GDM1 (cell line): ENCODE results near the gene ACOT8.
"Not testable (repeated sequence)": the region's sequence is repeated elsewhere in the genome, so short reads cannot be mapped to it uniquely, and the experiment has no call there.

ENCODE experiments used
- DNase-seq: peaks from one replicate; lab custom pipeline; 2025; lab: John Stamatoyannopoulos, UW

Gene ACOT8

GRCh38 chr20:45857114-45857881 lies at the start of gene ACOT8, which contains the start of gene ZSWIM3:
TSS of gene ACOT8 (minus strand) at chr20:45857392. CDS start at chr20:45857315, 77 bp downstream.
TSS of gene ZSWIM3 (plus strand) at chr20:45857614. CDS start at chr20:45857826, 212 bp downstream.
- peak; percentile 98 for DNase-seq

DNA sequence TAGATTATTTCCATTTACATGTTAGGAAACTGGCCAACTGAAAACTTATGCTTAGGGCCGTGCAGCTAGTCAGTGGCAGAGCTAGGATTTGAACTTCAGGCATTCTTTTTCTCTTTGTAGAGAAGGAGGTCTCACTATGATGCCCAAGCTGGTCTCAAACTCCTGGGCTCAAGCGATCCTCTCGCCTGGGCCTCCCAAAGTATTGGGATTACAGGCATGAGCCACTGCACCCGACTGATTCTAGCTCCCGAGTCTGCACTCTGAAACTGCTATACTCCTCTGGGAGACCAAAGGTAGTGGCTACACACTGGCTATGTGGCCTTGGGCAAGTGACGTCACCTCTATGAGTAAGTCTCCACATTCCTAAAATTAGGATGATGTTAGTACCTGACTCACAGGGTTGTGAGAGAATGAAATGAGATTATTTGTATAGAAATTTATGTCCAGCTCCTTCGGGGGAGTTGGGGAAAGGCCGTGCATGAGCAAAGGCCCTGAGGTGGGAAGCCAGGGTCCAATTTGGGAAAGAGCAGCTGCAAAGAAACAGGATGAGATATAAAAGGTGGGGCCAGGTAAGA lies 48.4 kb upstream of the ACOT8 start:
- no peak for DNase-seq

- no peak for DNase-seq
Measured at GRCh38 chr20:45904583-45905504, 47.7 kb upstream of the ACOT8 start.

DNA sequence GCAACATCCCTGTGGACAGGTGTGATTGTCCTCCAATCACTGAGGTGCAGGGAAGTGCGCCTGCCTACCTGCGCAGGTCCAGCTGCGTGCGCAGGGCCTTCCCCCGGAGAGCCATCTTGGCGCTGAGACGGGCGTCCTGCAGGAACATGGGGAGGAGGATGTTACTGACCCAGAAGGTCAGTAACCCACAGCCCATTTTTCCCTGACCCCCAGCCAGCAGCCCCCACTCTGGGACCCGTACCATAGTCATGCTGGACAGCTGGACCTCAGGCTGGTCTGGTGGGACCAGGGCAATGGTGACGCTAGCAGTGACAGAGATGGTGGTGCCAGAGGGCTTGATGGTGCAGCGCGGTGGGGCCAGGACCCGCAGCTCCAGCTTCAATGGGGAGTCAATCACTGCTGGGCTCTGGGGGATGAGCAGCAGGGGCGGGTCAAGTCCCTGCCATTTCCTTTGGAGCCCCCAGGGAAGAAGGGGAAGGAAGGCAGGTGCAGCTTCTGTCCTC lies 45.1 kb upstream of the ACOT8 start:
- DNase-seq: no peak

- not testable (repeated sequence) for DNase-seq
Measured at GRCh38 chr20:45901332-45901731, 44.1 kb upstream of the ACOT8 start.

DNA sequence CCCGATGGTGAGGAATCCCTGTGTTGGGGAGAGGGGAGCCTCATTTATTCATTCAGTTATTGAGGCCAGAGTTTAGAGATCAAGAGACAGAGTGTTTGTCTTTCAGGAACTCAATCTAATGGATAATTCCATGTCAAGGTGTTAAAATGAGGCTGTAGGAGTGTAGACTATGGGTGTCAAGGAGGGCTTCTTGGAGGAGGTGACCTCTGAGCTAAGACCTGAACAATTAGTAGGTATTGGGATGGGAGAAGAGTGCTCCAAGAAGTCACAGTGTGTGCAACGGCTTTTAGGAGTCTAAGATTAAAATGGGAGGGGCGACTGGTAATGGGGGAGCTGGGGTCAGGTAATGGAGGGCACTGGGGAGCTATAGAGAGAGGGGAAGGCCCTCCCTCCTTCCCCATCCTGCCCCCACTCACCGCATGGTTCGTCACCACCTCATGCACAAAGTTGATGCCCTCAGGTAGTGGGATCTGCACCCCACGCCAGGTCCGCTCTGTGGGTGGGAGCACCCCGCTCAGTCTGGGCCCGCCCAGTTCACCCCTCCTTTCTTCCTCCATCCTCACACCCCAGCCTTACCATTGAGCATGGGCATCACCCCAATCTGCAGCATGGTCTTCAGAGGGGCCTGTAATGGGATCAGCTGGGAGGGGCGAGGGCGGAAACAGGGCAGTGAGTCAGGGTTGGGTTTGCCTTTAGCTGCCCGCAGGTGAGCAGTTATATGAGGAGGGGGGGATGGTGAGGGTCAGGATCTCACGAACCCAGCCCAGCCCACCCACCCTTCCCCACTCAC lies 42.0 kb upstream of the ACOT8 start:
- no peak for DNase-seq

DNA sequence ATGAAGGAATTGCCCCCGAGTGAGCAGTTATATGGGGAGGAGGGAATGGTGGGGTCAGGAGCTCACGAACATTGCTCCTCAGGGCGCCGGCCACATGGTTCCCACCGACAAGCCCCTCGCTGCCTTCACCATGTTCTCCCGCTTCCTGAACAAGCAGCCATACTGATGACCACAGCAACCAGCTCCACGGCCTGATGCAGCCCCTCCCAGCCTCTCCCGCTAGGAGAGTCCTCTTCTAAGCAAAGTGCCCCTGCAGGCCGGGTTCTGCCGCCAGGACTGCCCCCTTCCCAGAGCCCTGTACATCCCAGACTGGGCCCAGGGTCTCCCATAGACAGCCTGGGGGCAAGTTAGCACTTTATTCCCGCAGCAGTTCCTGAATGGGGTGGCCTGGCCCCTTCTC lies 41.1 kb upstream of the ACOT8 start:
- no peak for DNase-seq

DNA sequence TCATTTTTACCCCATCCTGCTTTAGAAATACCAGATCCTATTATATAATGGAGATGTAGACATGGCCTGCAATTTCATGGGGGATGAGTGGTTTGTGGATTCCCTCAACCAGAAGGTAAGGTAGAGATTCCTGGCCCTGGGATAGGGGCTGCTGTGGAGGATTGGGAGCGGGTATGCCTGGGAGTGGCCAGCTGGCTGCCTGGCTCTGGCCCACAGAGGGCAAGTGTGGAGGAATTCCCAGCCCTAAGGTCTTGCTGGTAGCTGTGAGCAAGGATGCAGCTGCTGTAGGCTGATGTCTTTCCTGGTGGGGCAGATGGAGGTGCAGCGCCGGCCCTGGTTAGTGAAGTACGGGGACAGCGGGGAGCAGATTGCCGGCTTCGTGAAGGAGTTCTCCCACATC lies 40.5 kb upstream of the ACOT8 start:
- DNase-seq: no peak

GRCh38 chr20:45897289-45897688 lies 40.1 kb upstream of the ACOT8 start:
- DNase-seq: no peak

DNA sequence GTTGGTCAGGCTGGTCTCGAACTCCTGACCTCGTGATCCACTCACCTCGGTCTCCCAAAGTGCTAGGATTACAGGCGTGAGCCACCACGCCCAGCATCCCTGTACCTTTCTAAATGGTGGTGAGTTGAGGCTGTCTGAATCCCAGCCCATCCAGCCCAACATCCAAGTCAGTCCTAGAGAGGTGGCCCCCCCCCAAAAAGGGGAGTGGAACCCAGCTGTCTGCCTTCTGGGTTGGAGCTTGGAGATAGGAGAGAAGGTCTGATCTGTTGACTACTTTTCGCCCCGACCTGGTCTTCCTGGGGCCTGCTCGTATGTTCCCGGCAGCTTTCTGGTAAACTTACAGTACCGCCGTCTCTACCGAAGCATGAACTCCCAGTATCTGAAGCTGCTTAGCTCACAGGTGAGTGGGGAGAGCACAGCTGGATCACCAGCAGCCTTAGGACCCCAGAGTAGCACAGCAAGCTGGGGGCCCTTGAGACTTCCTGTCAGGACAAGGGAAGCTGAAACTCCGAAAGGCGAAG lies 39.5 kb upstream of the ACOT8 start:
- DNase-seq: no peak

- DNase-seq: no peak
Measured at GRCh38 chr20:45894797-45895196, 37.6 kb upstream of the ACOT8 start.

DNA sequence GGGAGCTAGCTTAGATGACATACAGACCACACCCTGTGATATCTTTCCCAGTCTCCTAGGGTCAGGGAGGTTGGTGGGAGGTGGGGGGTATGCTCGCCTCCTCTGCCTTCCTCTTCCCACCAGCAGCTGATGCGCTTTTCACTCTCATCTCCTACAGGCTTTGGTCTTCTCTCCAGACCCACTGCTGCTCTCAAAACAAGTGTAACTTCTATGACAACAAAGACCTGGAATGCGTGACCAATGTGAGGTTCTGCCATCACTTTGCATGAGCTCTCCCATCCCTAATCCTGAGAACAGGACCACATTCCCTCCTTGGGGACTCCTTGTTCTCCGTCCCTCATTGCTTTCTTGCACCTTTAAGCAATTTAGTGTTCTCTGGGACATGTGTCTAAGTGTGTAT lies 36.6 kb upstream of the ACOT8 start:
- no peak for DNase-seq

DNA sequence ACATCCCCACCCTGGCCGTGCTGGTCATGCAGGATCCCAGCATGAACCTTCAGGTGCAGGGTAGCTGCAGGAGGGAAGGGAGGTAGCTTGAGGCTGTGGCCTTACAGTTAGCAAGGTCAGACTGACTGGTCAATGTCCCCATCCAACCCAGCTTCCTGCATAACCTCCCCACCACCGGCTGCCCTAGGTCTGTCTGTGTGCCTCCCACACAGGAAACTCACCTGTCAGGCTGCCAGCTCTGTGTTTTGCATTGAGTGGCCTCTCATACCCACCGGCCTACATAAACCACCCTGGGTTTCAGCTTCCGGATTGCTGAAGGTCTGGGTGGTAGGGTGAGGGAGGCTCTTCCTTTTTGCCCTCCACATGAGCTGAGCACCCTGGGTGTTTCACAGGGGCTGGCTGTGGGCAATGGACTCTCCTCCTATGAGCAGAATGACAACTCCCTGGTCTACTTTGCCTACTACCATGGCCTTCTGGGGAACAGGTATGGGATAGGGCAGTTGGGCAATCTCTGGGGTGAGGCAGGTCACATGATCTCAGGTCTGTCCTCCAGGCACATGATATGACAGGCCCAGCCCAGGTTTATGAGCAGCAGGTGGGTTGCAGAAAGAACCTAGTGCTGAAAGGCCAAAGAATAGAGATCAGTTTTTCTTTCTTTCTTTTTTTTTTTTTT lies 35.8 kb upstream of the ACOT8 start:
- no peak for DNase-seq

- no peak for DNase-seq
Measured at GRCh38 chr20:45892049-45892825, 35.0 kb upstream of the ACOT8 start.

DNA sequence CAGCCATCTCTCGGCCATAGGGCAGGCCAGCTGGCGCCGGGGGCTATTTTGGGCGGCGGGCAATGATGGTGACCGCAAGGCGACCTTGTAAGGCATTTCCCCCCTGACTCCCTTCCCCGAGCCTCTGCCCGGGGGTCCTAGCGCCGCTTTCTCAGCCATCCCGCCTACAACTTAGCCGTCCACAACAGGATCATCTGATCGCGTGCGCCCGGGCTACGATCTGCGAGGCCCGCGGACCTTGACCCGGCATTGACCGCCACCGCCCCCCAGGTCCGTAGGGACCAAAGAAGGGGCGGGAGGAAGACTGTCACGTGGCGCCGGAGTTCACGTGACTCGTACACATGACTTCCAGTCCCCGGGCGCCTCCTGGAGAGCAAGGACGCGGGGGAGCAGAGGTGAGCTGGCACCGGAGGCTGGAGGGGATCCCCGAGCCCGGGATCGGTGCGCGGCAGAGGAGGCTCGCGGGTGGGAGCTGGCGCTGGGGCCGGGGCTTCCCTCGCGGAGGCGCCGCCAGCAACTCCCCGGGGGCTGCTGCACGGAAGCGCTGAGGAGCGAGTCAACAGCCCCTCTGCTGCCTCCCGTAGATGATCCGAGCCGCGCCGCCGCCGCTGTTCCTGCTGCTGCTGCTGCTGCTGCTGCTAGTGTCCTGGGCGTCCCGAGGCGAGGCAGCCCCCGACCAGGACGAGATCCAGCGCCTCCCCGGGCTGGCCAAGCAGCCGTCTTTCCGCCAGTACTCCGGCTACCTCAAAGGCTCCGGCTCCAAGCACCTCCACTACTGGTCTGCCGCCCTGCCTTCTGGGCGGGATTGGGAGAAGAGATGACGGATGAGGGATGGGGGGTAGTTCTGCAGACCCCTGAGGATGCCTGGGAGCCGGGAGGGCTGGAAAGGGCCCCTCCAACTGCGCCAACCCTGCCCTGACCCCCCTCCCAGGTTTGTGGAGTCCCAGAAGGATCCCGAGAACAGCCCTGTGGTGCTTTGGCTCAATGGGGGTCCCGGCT lies 34.1 kb upstream of the ACOT8 start, which contains the start of the genes CTSA and NEURL2:
Gene CTSA, plus strand, starts transcription at position 351 of the 999 bp plus-strand sequence. Its CDS starts 234 bp downstream, at position 585.
Gene NEURL2, minus strand, starts transcription at position 224 of the 999 bp plus-strand sequence. Its CDS starts 217 bp downstream, at position 7.
- peak; percentile 79 for DNase-seq

- DNase-seq: no peak
Measured at GRCh38 chr20:45890077-45890984, 33.1 kb upstream of the ACOT8 start.

DNA sequence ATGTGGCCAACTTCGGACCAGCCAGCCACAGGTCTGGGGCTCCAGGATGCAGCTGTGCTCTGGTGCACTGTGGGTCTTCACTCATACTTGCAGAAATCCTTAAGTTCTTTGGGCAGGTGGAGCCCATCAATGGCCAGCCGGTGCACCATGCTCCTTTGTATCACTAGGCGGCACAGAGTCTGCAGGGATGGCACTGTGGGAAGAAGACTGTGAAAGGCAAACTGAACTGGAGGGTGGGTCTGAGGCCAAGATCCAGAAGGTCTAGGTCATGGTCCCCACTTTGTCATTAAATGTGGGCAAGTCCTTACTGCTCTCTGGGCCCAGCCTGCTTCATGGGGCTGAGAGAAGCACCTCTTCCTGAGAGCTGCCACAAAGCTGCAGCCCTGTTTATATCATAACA lies 31.5 kb upstream of the ACOT8 start:
- DNase-seq: no peak
